Stimulated activated CD4-positive, alpha-beta T cell treated with anti-CD3 and anti-CD28 coated beads, Interleukin-4, amount 100 ng/mL, for 48 hours (primary cell): ENCODE data around the gene NAIP.
"Not testable (repeated sequence)": the region's sequence is repeated elsewhere in the genome, so short reads cannot be mapped to it uniquely, and the experiment has no call there.

ENCODE experiments used
- DNase-seq, 2 donors: peaks; one replicate each; pipeline ENCODE4 v3.0.0-alpha.2; 2020; ENCODE audit warnings: low read depth in 2 of 2

Gene NAIP

GRCh38 chr5:70925211-70925562 lies 100.0 kb downstream of the NAIP start:
- DNase-seq, result not testable (repeated sequence)
